Left ventricle myocardium inferior (tissue), 1 donor: Measurements from ENCODE around the gene ADAMTS15. TPM values are rescaled to one million over a fixed set of nuclear protein-coding genes. Genes with fewer than 3 reads are reported as not detected.

Experiments
- DNase-seq: peaks from one replicate; pipeline ENCODE4 v3.0.0-alpha.2; 2020
- H3K27ac ChIP-seq: fragments of 200-600 bp; replicated peaks from 2 replicates; pipeline ENCODE4 v1.8.0; 2021
- H3K27me3 ChIP-seq: fragments of 200-600 bp; 2 replicates; pipeline ENCODE4 v1.8.0; 2021; ENCODE audit warnings: low read depth
- H3K36me3 ChIP-seq: fragments of 200-600 bp; 2 replicates; pipeline ENCODE4 v1.8.0; 2021
- H3K4me1 ChIP-seq: fragments of 200-600 bp; 2 replicates; pipeline ENCODE4 v1.8.0; 2021
- H3K4me3 ChIP-seq: fragments of 200-600 bp; 2 replicates; pipeline ENCODE4 v1.8.0; 2021; ENCODE audit warnings: mild to moderate bottlenecking, moderate library complexity
- H3K9me3 ChIP-seq: fragments of 200-600 bp; replicated peaks from 2 replicates; pipeline ENCODE4 v1.8.0; 2021
- CTCF ChIP-seq: fragments of 200-600 bp; IDR thresholded peaks from 2 replicates; pipeline ENCODE4 v1.8.0; 2021; ENCODE audit warnings: antibody characterized with exemption, mild to moderate bottlenecking, borderline replicate concordance
- intact Hi-C: fragments of 100-400 bp; cut with micrococcal nuclease; formaldehyde crosslinking; loops from one replicate; pipeline ENCODE4 v1.11.0; 2022
- total RNA-seq: library from RNA; stranded (reverse); fragmentation: NEBNext Ultra II Directional; extraction: Animal tissue kit (Norgen Biotek cat#: 25700); gene quantifications from one replicate; pipeline ENCODE4 v1.2.1, GENCODE V29; 2021
- donor health status: DM: no; HTN: yes; CAD: no; lungs with severe emphysema.

Gene ADAMTS15
- total RNA-seq, 1 donor from 2014 or later: 22.9 TPM

- H3K27ac ChIP-seq: no peak within 1 kb of the TSS
- peak within 1 kb of the TSS; percentile 60 for H3K4me3 ChIP-seq
- DNase-seq: no peak
- H3K9me3 ChIP-seq: no peaks in the 10 kb centered on the region
- intact Hi-C loops: loop anchor here (10.0 kb wide), 1 partner anchor 214 kb away; no protein-coding TSS in a partner anchor
- H3K27me3 ChIP-seq: peaks cover 69% of the 10 kb centered on the region
- TF ChIP-seq CTCF: no peak
- H3K4me1 ChIP-seq: peaks cover 22% of the 10 kb centered on the region
- H3K36me3 ChIP-seq: no peaks in the 10 kb centered on the region
Observed at GRCh38 chr11:130428316-130429119, 19.9 kb upstream of the ADAMTS15 start, which contains the start of gene ADAMTS8. ADAMTS8 (minus strand) TSS chr11:130428609; CDS start chr11:130428286, 323 bp downstream.

- no peak for TF ChIP-seq CTCF
- intact Hi-C loops: loop anchor here (10.0 kb wide), 1 partner anchor 214 kb away; no protein-coding TSS in a partner anchor
Observed at GRCh38 chr11:130429120-130429681, 19.2 kb upstream of the ADAMTS15 start.

GRCh38 chr11:130429983-130430382 is 18.5 kb upstream of the ADAMTS15 start:
- intact Hi-C loops: loop anchor here (10.0 kb wide), 3 partner anchors 215 to 465 kb away; no protein-coding TSS in a partner anchor
- Histone ChIP-seq H3K4me1 (peaks cover 27% of the 10 kb centered on the region), H3K4me3 (no peak overlapping the region), H3K27me3 (peaks cover 60% of the 10 kb centered on the region), H3K27ac (no peak overlapping the region), H3K9me3 (no peaks in the 10 kb centered on the region), H3K36me3 (no peaks in the 10 kb centered on the region)
- no peak for TF ChIP-seq CTCF
- DNase-seq: no peak

More at GRCh38 chr11:130429120-130429681, 19.2 kb upstream of the ADAMTS15 start:
- Histone ChIP-seq H3K36me3 (no peaks in the 10 kb centered on the region), H3K27ac (no peak overlapping the region), H3K4me3 (peak overlapping the region; percentile 60), H3K4me1 (peaks cover 24% of the 10 kb centered on the region), H3K9me3 (no peaks in the 10 kb centered on the region), H3K27me3 (peaks cover 66% of the 10 kb centered on the region)
- DNase-seq: no peak

- DNase-seq: peak; percentile 65
- H3K4me1 ChIP-seq: peaks cover 37% of the 10 kb centered on the region
- intact Hi-C loops: loop anchor here (10.0 kb wide), 2 partner anchors 303 to 463 kb away; no protein-coding TSS in a partner anchor
Observed at GRCh38 chr11:130431331-130431773, 17.1 kb upstream of the ADAMTS15 start.

More at GRCh38 chr11:130431331-130431773, 17.1 kb upstream of the ADAMTS15 start:
- Histone ChIP-seq H3K36me3 (no peaks in the 10 kb centered on the region), H3K27me3 (peaks cover 46% of the 10 kb centered on the region), H3K27ac (no peak overlapping the region), H3K4me3 (no peak overlapping the region), H3K9me3 (no peaks in the 10 kb centered on the region)
- TF ChIP-seq CTCF: peak; percentile 74
